PC-3 (cell line): Measurements from ENCODE around the gene ZFP37.
"Not testable (repeated sequence)": the region's sequence is repeated elsewhere in the genome, so short reads cannot be mapped to it uniquely, and the experiment has no call there.

Experiments used
- EZH2 ChIP-seq: fragments of 300-600 bp; sonication (generic); IDR thresholded peaks from one replicate; pipeline ENCODE4 v1.6.1; 2017; ENCODE audit warnings: antibody characterized with exemption, mild to moderate bottlenecking, low read length; ENCODE audit not compliant: unreplicated experiment
- EZH2phosphoT487 ChIP-seq: fragments of 300-600 bp; sonication (generic); IDR thresholded peaks from 2 replicates; pipeline ENCODE4 v1.6.1; 2018; ENCODE audit warnings: mild to moderate bottlenecking, antibody characterized with exemption, low read length, borderline replicate concordance
- TF ChIP-seq, protein P1 (sequence below): fragments of 300-600 bp; sonication (generic); conservative IDR thresholded peaks from 2 replicates; pipeline ENCODE4 v1.5.1; 2017; ENCODE audit warnings: antibody characterized with exemption, low read depth, mild to moderate bottlenecking, low read length

DNA sequence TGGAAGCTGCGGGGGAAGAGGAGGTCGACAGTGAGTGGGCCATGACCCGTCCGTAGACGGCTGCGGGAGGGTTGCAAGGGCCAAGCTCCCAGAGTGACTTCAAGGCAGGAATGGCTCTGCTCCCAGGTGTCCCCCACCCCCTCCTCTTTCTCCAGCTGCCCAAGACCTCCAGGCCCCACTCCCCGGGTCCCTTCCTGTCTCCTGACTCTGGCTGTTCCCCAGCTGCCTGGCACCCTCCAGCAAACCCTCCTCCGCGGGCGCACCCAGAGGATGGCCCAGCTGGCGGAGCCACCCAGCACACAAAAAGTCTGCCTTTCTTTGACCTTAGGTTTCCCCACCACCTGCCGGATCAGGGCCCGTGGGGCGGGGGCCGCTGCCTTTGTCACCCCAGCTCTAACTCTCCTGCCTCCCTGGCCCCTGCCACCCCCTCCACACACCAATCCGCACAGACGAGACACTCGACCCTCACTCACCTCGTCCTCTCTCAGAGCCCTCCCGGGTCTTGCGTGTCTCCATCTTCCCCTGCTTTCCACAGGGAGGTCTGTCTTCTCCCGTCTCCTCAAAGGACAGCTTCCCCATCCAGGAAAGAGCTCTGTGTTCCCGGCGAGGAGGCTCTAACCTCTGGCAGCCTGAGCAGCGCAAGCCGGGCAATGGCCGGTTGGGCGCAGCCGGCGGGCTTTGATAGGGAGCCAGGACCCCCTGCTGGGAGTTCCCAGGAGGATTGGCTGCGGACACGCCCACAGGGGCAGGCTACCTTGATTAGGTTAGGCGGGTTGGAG is 4.7 kb upstream of the ZFP37 start:
- TF ChIP-seq, protein P1, sequence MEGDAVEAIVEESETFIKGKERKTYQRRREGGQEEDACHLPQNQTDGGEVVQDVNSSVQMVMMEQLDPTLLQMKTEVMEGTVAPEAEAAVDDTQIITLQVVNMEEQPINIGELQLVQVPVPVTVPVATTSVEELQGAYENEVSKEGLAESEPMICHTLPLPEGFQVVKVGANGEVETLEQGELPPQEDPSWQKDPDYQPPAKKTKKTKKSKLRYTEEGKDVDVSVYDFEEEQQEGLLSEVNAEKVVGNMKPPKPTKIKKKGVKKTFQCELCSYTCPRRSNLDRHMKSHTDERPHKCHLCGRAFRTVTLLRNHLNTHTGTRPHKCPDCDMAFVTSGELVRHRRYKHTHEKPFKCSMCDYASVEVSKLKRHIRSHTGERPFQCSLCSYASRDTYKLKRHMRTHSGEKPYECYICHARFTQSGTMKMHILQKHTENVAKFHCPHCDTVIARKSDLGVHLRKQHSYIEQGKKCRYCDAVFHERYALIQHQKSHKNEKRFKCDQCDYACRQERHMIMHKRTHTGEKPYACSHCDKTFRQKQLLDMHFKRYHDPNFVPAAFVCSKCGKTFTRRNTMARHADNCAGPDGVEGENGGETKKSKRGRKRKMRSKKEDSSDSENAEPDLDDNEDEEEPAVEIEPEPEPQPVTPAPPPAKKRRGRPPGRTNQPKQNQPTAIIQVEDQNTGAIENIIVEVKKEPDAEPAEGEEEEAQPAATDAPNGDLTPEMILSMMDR = not testable (repeated sequence)
- TF ChIP-seq EZH2, EZH2phosphoT487: not testable (repeated sequence)
